GM21825 (cell line): ENCODE measurements around the gene PDZD8.

ENCODE experiments used
- ATAC-seq: cut with Tn5 transposase; IDR thresholded peaks from one replicate; pipeline ENCODE4 v1.9.1; 2021; ENCODE audit warnings: mild to moderate bottlenecking, moderate library complexity; ENCODE audit not compliant: unreplicated experiment

Gene PDZD8

GRCh38 chr10:117261501-117261900, 113.7 kb downstream of the PDZD8 start:
- ATAC-seq = no peak

- no peak for ATAC-seq
Measured at GRCh38 chr10:117260084-117260483, 115.2 kb downstream of the PDZD8 start.

GRCh38 chr10:117259279-117259678, 116.0 kb downstream of the PDZD8 start:
- no peak for ATAC-seq

GRCh38 chr10:117257721-117258120, 117.5 kb downstream of the PDZD8 start:
- ATAC-seq = no peak

- no peak for ATAC-seq
Measured at GRCh38 chr10:117256910-117257309, 118.3 kb downstream of the PDZD8 start.

- ATAC-seq = no peak
Measured at GRCh38 chr10:117255835-117256460, 119.3 kb downstream of the PDZD8 start.

- ATAC-seq = no peak
Measured at GRCh38 chr10:117254774-117255735, 120.2 kb downstream of the PDZD8 start.

GRCh38 chr10:117254338-117254737, 120.9 kb downstream of the PDZD8 start:
- ATAC-seq = no peak

GRCh38 chr10:117253908-117254307, 121.3 kb downstream of the PDZD8 start:
- no peak for ATAC-seq

- no peak for ATAC-seq
Measured at GRCh38 chr10:117250411-117250810, 124.8 kb downstream of the PDZD8 start.

- peak; percentile 69 for ATAC-seq
Measured at GRCh38 chr10:117249493-117250093, 125.6 kb downstream of the PDZD8 start.

- ATAC-seq = no peak
Measured at GRCh38 chr10:117248750-117249465, 126.3 kb downstream of the PDZD8 start.

- ATAC-seq = no peak
Measured at GRCh38 chr10:117246997-117247671, 128.1 kb downstream of the PDZD8 start.

GRCh38 chr10:117242463-117242832, 132.8 kb downstream of the PDZD8 start:
- ATAC-seq = no peak

GRCh38 chr10:117241541-117242462, 133.4 kb downstream of the PDZD8 start:
- no peak for ATAC-seq

- ATAC-seq = no peak
Measured at GRCh38 chr10:117240621-117241529, 134.4 kb downstream of the PDZD8 start, which contains the start of gene SLC18A2. Gene SLC18A2 (plus strand): TSS chr10:117241114. CDS start chr10:117241694, 580 bp downstream.

- no peak for ATAC-seq
Measured at GRCh38 chr10:117239721-117240620, 135.3 kb downstream of the PDZD8 start.
